GM23338 (cell line): ENCODE measurements around the gene LRRC37B.
"Not testable (repeated sequence)": the region's sequence is repeated elsewhere in the genome, so short reads cannot be mapped to it uniquely, and the experiment has no call there.

Source experiments
- CTCF ChIP-seq, 2 experiments: fragments of 200-600 bp in 1 of 2; sonication (generic) in 1 of 2; conservative IDR thresholded peaks; 2 replicates each; pipeline versions ENCODE4 v1.5.1 to v1.6.1; 2016 to 2017; ENCODE audit warnings: antibody characterized with exemption in 2 of 2, low read depth in 2 of 2, mild to moderate bottlenecking in 2 of 2, moderate library complexity in 1 of 2
- EZH2 ChIP-seq: fragments of 200-600 bp; sonication (generic); IDR thresholded peaks from one replicate; pipeline ENCODE4 v1.8.0; 2017; ENCODE audit warnings: antibody characterized with exemption, mild to moderate bottlenecking, low read depth; ENCODE audit not compliant: unreplicated experiment
- JUNB ChIP-seq: IDR thresholded peaks from one replicate; pipeline ENCODE4 v1.6.1; 2016; ENCODE audit warnings: antibody characterized with exemption; ENCODE audit not compliant: unreplicated experiment
- POLR2AphosphoS5 ChIP-seq: IDR thresholded peaks from 2 replicates; pipeline ENCODE4 v1.6.1; 2016; ENCODE audit warnings: antibody characterized with exemption, low read depth
- ZNF114 ChIP-seq: fragments of 250-450 bp; sonication (Bioruptor Pico); IDR thresholded peaks from 2 replicates; pipeline ENCODE4 v1.5.0; 2020; ENCODE audit warnings: mild to moderate bottlenecking, moderate library complexity

DNA sequence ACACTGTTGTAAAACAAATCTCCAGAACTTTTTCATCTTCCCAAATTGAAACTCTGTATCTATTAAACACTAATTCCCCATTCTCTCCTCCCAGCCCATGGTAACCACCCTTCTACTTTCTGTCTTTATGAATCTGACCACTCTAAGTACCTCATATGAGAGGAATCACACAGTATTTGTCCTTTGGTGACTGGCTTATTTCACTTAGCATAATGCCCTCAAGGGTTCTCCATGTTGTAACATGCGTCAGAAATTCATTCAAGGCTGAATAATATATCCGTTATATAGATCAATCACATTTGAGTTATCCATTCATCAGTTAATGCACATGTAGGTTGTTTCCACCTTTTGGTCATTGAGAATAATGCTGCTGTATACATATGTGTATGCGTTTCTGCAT, 48.2 kb downstream of the LRRC37B start:
- not testable (repeated sequence) for TF ChIP-seq CTCF (conservative IDR thresholded peaks at IDR 0.05; ENCODE audit: low read depth in 2 of 2); EZH2; JUNB; ZNF114 (CRISPR knock-in tag); POLR2AphosphoS5
